ENCODE results near the gene ANP32A. TPM values are rescaled to one million over a fixed set of nuclear protein-coding genes. Genes with fewer than 3 reads are reported as not detected.

The ANP32A gene
- total and polyA plus RNA-seq, 8 donors = 34.4 to 112 (median 68.7) TPM

GRCh38 chr15:68791431-68792283 lies 29.0 kb downstream of the ANP32A start:
- no peaks in the 10 kb centered on the region for H3K27me3 ChIP-seq
- H3K4me1 ChIP-seq = peaks cover 91 to 98% (median 94%) of the 10 kb centered on the region in 4 donors
- H3K4me3 ChIP-seq = no peak overlapping the region
- peak in 1 of 2 donors; percentile 57 for DNase-seq
- H3K9me3 ChIP-seq = no peaks in the 10 kb centered on the region
- H3K27ac ChIP-seq = peak overlapping the region; percentile 49 to 85 (median 80)
- 56 to 65% (median 57%) methylated on average over 3 of the region's 3 CpGs for WGBS, 5 donors
- TF ChIP-seq CTCF (IDR thresholded peaks at IDR 0.05) (no peak), POLR2A (IDR thresholded peaks at IDR 0.05) (no peak), EP300 (IDR thresholded peaks at IDR 0.05) (no peak), POLR2AphosphoS5 (IDR thresholded peaks at IDR 0.05) (no peak)
- H3K36me3 ChIP-seq = peaks cover 2 to 12% (median 7%) of the 10 kb centered on the region in 4 donors
- intact Hi-C loops (cut with DNase I; ENCODE audit: low total_unique reads) = no loop called here

GRCh38 chr15:68790910-68791309 lies 29.8 kb downstream of the ANP32A start:
- no peak for DNase-seq
- Histone ChIP-seq H3K36me3 (peaks cover 2 to 17% (median 12%) of the 10 kb centered on the region in 4 donors), H3K4me1 (peaks cover 89 to 96% (median 91%) of the 10 kb centered on the region in 4 donors), H3K9me3 (no peaks in the 10 kb centered on the region), H3K27ac (peak overlapping the region; percentile 77 to 87 (median 83)), H3K4me3 (no peak overlapping the region), H3K27me3 (no peaks in the 10 kb centered on the region)
- no peak for TF ChIP-seq EP300 (IDR thresholded peaks at IDR 0.05)
- no peak for TF ChIP-seq POLR2A (IDR thresholded peaks at IDR 0.05)
- no peak for TF ChIP-seq POLR2AphosphoS5 (IDR thresholded peaks at IDR 0.05)
- TF ChIP-seq CTCF (IDR thresholded peaks at IDR 0.05) = no peak
- intact Hi-C loops (cut with DNase I; ENCODE audit: low total_unique reads) = no loop called here
- 82 to 95% (median 94%) methylated on average over 2 of the region's 2 CpGs for WGBS, 5 donors

- WGBS, 5 donors = 36 to 60% (median 41%) methylated on average over 8 of the region's 8 CpGs
- no peak for DNase-seq
- Histone ChIP-seq H3K27me3 (no peaks in the 10 kb centered on the region), H3K27ac (peak overlapping the region; percentile 77 to 87 (median 83)), H3K4me1 (peaks cover 88 to 94% (median 91%) of the 10 kb centered on the region in 4 donors), H3K36me3 (peaks cover 2 to 24% (median 19%) of the 10 kb centered on the region in 4 donors), H3K4me3 (no peak overlapping the region), H3K9me3 (no peaks in the 10 kb centered on the region)
- intact Hi-C loops (cut with DNase I; ENCODE audit: low total_unique reads) = no loop called here
- TF ChIP-seq POLR2AphosphoS5 (IDR thresholded peaks at IDR 0.05) = no peak
- no peak for TF ChIP-seq CTCF (IDR thresholded peaks at IDR 0.05)
- no peak for TF ChIP-seq POLR2A (IDR thresholded peaks at IDR 0.05)
- TF ChIP-seq EP300 (IDR thresholded peaks at IDR 0.05) = no peak
Measured at GRCh38 chr15:68790242-68790575, 30.5 kb downstream of the ANP32A start.

- 38 to 68% (median 49%) methylated on average over 5 to 7 of the region's 7 CpGs for WGBS, 5 donors
- Histone ChIP-seq H3K27me3 (no peaks in the 10 kb centered on the region), H3K4me3 (no peak overlapping the region), H3K36me3 (peaks cover 3 to 30% (median 23%) of the 10 kb centered on the region in 4 donors), H3K27ac (peak overlapping the region; percentile 77 to 87 (median 83)), H3K4me1 (peaks cover 85 to 94% (median 89%) of the 10 kb centered on the region in 4 donors), H3K9me3 (no peaks in the 10 kb centered on the region)
- DNase-seq = peak in 1 of 2 donors; percentile 83
- TF ChIP-seq POLR2AphosphoS5 (IDR thresholded peaks at IDR 0.05) (no peak), POLR2A (IDR thresholded peaks at IDR 0.05) (no peak), CTCF (IDR thresholded peaks at IDR 0.05) (no peak), EP300 (IDR thresholded peaks at IDR 0.05) (no peak)
- intact Hi-C loops (cut with DNase I; ENCODE audit: low total_unique reads) = no loop called here
Measured at GRCh38 chr15:68789534-68790241, 31.0 kb downstream of the ANP32A start.
